ENCODE data around the gene CALHM2. TPM values are rescaled to one million over a fixed set of nuclear protein-coding genes. Genes with fewer than 3 reads are reported as not detected.

The CALHM2 gene
- total RNA-seq, 2 donors from 2014 or later = 11.6 to 18.8 TPM

DNA sequence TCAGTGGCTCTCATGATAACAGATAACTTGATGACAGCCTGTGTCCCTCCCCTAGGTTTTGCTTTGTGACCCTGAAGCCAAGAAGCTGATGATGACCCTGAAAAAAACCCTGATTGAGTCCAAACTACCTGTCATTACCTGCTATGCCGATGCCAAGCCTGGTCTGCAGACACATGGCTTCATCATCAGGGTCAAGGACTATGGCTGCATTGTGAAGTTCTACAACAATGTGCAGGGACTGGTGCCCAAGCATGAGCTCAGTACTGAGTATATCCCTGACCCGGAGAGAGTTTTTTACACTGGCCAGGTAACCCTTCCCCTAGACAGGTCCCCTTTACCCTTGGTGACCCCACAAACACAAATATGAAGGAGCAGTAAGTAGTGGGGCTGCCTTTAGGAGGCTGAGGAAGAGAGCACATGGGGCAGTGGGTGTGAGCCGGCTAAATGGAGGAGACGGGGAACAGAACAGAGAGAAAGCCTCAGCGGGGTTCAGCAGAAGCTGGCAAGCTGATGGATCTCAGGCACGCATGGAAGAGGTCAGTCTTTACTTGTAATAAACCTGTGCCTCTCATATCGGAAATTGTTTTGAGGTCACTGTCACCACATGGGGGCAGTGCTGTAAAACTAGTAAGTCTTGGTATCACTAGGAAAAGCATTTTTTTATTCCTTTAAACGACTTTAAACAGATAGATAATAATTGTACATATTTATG, 35.6 kb downstream of the CALHM2 start:
- Mint-ChIP-seq H3K9me3 (no peaks in the 10 kb centered on the region), H3K4me1 (ENCODE audit: low read depth) (no peaks in the 10 kb centered on the region), H3K27me3 (ENCODE audit: low read depth) (no peaks in the 10 kb centered on the region), H3K36me3 (ENCODE audit: insufficient read depth in 2 of 2) (peaks cover 9 to 48% of the 10 kb centered on the region in 2 donors), H3K27ac (no peak overlapping the region), H3K4me3 (no peak overlapping the region)
- peak; percentile 48 to 56 for DNase-seq
- peak in 1 of 2 donors; percentile 38 for ATAC-seq (replicated peaks in 1 of 2)

GRCh38 chr10:103415581-103415980, 36.6 kb downstream of the CALHM2 start:
- H3K27ac Mint-ChIP-seq = no peak overlapping the region
- DNase-seq (no peak), ATAC-seq (replicated peaks in 1 of 2) (no peak)
- H3K4me1 Mint-ChIP-seq (ENCODE audit: low read depth) = no peaks in the 10 kb centered on the region
- H3K27me3 Mint-ChIP-seq (ENCODE audit: low read depth) = no peaks in the 10 kb centered on the region
- peaks cover 9 to 47% of the 10 kb centered on the region in 2 donors for H3K36me3 Mint-ChIP-seq (ENCODE audit: insufficient read depth in 2 of 2)
- no peak overlapping the region for H3K4me3 Mint-ChIP-seq
- H3K9me3 Mint-ChIP-seq = no peaks in the 10 kb centered on the region

- ATAC-seq (replicated peaks in 1 of 2) (no peak), DNase-seq (no peak)
- no peaks in the 10 kb centered on the region for H3K27me3 Mint-ChIP-seq (ENCODE audit: low read depth)
- no peak overlapping the region for H3K27ac Mint-ChIP-seq
- H3K4me1 Mint-ChIP-seq (ENCODE audit: low read depth) = no peaks in the 10 kb centered on the region
- H3K4me3 Mint-ChIP-seq = no peak overlapping the region
- peaks cover 17 to 55% of the 10 kb centered on the region in 2 donors for H3K36me3 Mint-ChIP-seq (ENCODE audit: insufficient read depth in 2 of 2)
- no peaks in the 10 kb centered on the region for H3K9me3 Mint-ChIP-seq
These were observed 38.6 kb downstream of the CALHM2 start for GRCh38 chr10:103413564-103413963.

DNA sequence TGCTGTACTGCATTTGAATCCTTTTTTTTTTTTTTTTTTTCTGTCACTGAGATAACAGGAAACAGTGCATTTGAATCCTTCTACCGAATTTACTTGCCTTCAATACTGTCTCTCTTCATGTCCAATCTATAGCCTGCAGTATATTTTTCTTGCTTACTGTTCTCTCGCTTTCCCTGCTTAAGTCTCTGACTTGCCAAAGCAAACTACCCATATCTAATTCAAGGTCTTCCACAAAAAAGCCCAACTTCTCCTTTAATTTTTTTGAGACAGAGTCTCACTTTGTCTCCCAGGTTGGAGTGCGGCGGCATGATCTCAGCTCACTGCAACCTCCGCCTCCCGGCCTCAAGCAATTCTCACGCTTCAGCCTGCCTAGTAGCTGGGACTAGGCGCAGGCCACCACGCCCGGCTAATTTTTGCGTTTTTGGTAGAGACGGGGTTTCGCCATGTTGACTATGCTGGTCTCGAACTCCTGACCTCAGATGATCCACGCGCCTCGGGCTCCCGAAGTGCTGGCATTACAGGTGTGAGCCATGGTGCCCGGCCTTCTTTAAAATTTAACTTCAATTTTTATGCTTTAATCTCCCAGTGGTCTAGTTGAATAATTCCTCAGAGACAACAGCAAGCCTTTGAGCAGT, 54.9 kb downstream of the CALHM2 start:
- Mint-ChIP-seq H3K36me3 (ENCODE audit: insufficient read depth in 2 of 2) (peaks cover 6 to 18% of the 10 kb centered on the region in 2 donors), H3K4me3 (peak overlapping the region; percentile 97 to 98), H3K27me3 (ENCODE audit: low read depth) (no peaks in the 10 kb centered on the region), H3K27ac (peak overlapping the region; percentile 99), H3K9me3 (no peaks in the 10 kb centered on the region), H3K4me1 (ENCODE audit: low read depth) (peaks cover 61% of the 10 kb centered on the region)
- DNase-seq (no peak), ATAC-seq (replicated peaks in 1 of 2) (no peak)

GRCh38 chr10:103396789-103397087, 55.4 kb downstream of the CALHM2 start:
- Mint-ChIP-seq H3K4me1 (ENCODE audit: low read depth) (peaks cover 61% of the 10 kb centered on the region), H3K36me3 (ENCODE audit: insufficient read depth in 2 of 2) (peaks cover 6 to 21% of the 10 kb centered on the region in 2 donors)

More at GRCh38 chr10:103396789-103397087, 55.4 kb downstream of the CALHM2 start:
- Mint-ChIP-seq H3K9me3 (no peaks in the 10 kb centered on the region), H3K4me3 (peak overlapping the region; percentile 97 to 98), H3K27ac (peak overlapping the region; percentile 99), H3K27me3 (ENCODE audit: low read depth) (no peaks in the 10 kb centered on the region)
- DNase-seq (no peak), ATAC-seq (replicated peaks in 1 of 2) (no peak)

Other genes with a start within 250 kb of the CALHM2 start
- under 1 TPM in 1 of 2 donors, not detected in 1; 0.12 TPM for gene RPEL1, start 206.5 kb downstream of the CALHM2 start, total RNA-seq
- gene INA, start 175.2 kb downstream of the CALHM2 start, total RNA-seq = under 1 TPM; 0.23 to 0.46 TPM
- 10 to 100 TPM; 14.5 to 15.2 TPM for gene PCGF6, start 101.2 kb downstream of the CALHM2 start, total RNA-seq
- gene TAF5, start 84.4 kb downstream of the CALHM2 start, total RNA-seq = 1 to 10 TPM; 8.6 to 9.5 TPM
- 100 to 1,000 TPM; 245 to 260 TPM for gene ATP5MK, start 55.9 kb downstream of the CALHM2 start, total RNA-seq
- gene PDCD11, start 55.7 kb downstream of the CALHM2 start, total RNA-seq = 10 to 100 TPM; 41.2 to 54.0 TPM
- gene CALHM1, start 6.5 kb upstream of the CALHM2 start, total RNA-seq = not detected
- not detected for gene CALHM3, start 26.9 kb upstream of the CALHM2 start, total RNA-seq
- gene NEURL1, start 41.3 kb upstream of the CALHM2 start, total RNA-seq = 1 to 10 TPM; 2.5 to 3.5 TPM

Data from activated T-cell treated with anti-CD3 and anti-CD28 coated beads, Interleukin-2, amount 50 U/mL, for 72 hours (primary cell).